Mucosa of stomach (tissue), 1 donor: Measurements from ENCODE around the gene CREBZF.
"Not testable (repeated sequence)": the region's sequence is repeated elsewhere in the genome, so short reads cannot be mapped to it uniquely, and the experiment has no call there.

Experiments
- H3K27me3 ChIP-seq: one replicate; pipeline ENCODE4 v1.7.0; 2013; ENCODE audit warnings: mild to moderate bottlenecking, low read length; ENCODE audit not compliant: control insufficient read depth, insufficient read depth
- H3K36me3 ChIP-seq: one replicate; pipeline ENCODE4 v1.7.0; 2013; ENCODE audit warnings: low read length; ENCODE audit not compliant: control insufficient read depth, insufficient read depth
- H3K4me1 ChIP-seq: one replicate; pipeline ENCODE4 v1.7.0; 2013; ENCODE audit warnings: mild to moderate bottlenecking, low read length; ENCODE audit not compliant: control insufficient read depth, insufficient read depth
- H3K4me3 ChIP-seq: one replicate; pipeline ENCODE4 v1.7.0; 2013; ENCODE audit warnings: low read length
- H3K9ac ChIP-seq: one replicate; pipeline ENCODE4 v1.7.0; 2013; ENCODE audit warnings: mild to moderate bottlenecking, low read length, moderate library complexity
- H3K9me3 ChIP-seq: one replicate; pipeline ENCODE4 v1.7.0; 2013; ENCODE audit warnings: mild to moderate bottlenecking, low read length, moderate library complexity; ENCODE audit not compliant: control insufficient read depth
- donor health status: Pancreatic carcinoma.

Gene CREBZF

GRCh38 chr11:85634747-85635146 lies 30.2 kb downstream of the CREBZF start:
- Histone ChIP-seq H3K4me3 (no peak overlapping the region), H3K9me3 (no peaks in the 10 kb centered on the region), H3K36me3 (no peaks in the 10 kb centered on the region), H3K4me1 (no peaks in the 10 kb centered on the region), H3K27me3 (no peaks in the 10 kb centered on the region), H3K9ac (no peak overlapping the region)

- peak overlapping the region; percentile 48 for H3K9ac ChIP-seq
- H3K4me1 ChIP-seq = peaks cover 4% of the 10 kb centered on the region
- no peaks in the 10 kb centered on the region for H3K36me3 ChIP-seq
- no peaks in the 10 kb centered on the region for H3K27me3 ChIP-seq
- peak overlapping the region; percentile 31 for H3K4me3 ChIP-seq
- H3K9me3 ChIP-seq = no peaks in the 10 kb centered on the region
These were observed 36.1 kb downstream of the CREBZF start for GRCh38 chr11:85628771-85629341.

- Histone ChIP-seq H3K27me3 (no peaks in the 10 kb centered on the region), H3K4me3 (peak within 1 kb of the TSS; percentile 90), H3K9me3 (no peaks in the 10 kb centered on the region), H3K9ac (peak within 1 kb of the TSS; percentile 84), H3K4me1 (peaks cover 4% of the 10 kb centered on the region), H3K36me3 (no peaks in the 10 kb centered on the region)
These were observed 36.7 kb downstream of the CREBZF start, which contains the start of gene TMEM126B for GRCh38 chr11:85627998-85628770. TSS of gene TMEM126B (plus strand) at chr11:85628593. CDS start at chr11:85628608, 15 bp downstream.

GRCh38 chr11:85627332-85627997 lies 37.5 kb downstream of the CREBZF start, which contains the start of gene DLG2:
TSS of gene DLG2 (minus strand) at chr11:85627344.
- H3K27me3 ChIP-seq = no peaks in the 10 kb centered on the region
- H3K4me3 ChIP-seq = peak within 1 kb of the TSS; percentile 90
- peak within 1 kb of the TSS; percentile 84 for H3K9ac ChIP-seq
- no peaks in the 10 kb centered on the region for H3K9me3 ChIP-seq
- H3K36me3 ChIP-seq = no peaks in the 10 kb centered on the region
- peaks cover 4% of the 10 kb centered on the region for H3K4me1 ChIP-seq

- Histone ChIP-seq H3K4me1 (peaks cover 4% of the 10 kb centered on the region), H3K4me3 (no peak overlapping the region), H3K27me3 (no peaks in the 10 kb centered on the region), H3K9ac (no peak overlapping the region), H3K9me3 (no peaks in the 10 kb centered on the region), H3K36me3 (no peaks in the 10 kb centered on the region)
These were observed 38.4 kb downstream of the CREBZF start for GRCh38 chr11:85626496-85626895.

- H3K9me3 ChIP-seq = no peaks in the 10 kb centered on the region
- H3K27me3 ChIP-seq = no peaks in the 10 kb centered on the region
- no peaks in the 10 kb centered on the region for H3K4me1 ChIP-seq
- no peak overlapping the region for H3K4me3 ChIP-seq
- H3K9ac ChIP-seq = no peak overlapping the region
- no peaks in the 10 kb centered on the region for H3K36me3 ChIP-seq
These were observed 44.7 kb downstream of the CREBZF start for GRCh38 chr11:85620256-85620655.

GRCh38 chr11:85619499-85619898 lies 45.4 kb downstream of the CREBZF start:
- Histone ChIP-seq H3K9me3 (no peaks in the 10 kb centered on the region), H3K4me1 (no peaks in the 10 kb centered on the region), H3K9ac (no peak overlapping the region), H3K27me3 (no peaks in the 10 kb centered on the region), H3K4me3 (no peak overlapping the region), H3K36me3 (no peaks in the 10 kb centered on the region)

- not testable (repeated sequence) for H3K4me3 ChIP-seq, H3K27me3 ChIP-seq, H3K4me1 ChIP-seq, H3K9me3 ChIP-seq, H3K36me3 ChIP-seq, H3K9ac ChIP-seq
These were observed 53.3 kb downstream of the CREBZF start for GRCh38 chr11:85611643-85612042.
